Trophoblast cell (in vitro differentiated cells and primary cell): ENCODE data around the gene CHAF1A.

Source experiments
- DNase-seq, 2 donors: peaks; one replicate each; pipeline ENCODE4 v3.0.0-alpha.2; 2016
- H2AFZ ChIP-seq: 2 replicates; pipeline ENCODE4 v1.6.1; 2013; ENCODE audit warnings: low read length, moderate library complexity, mild to moderate bottlenecking; ENCODE audit not compliant: insufficient read depth, poor library complexity
- H2AK5ac ChIP-seq: 2 replicates; pipeline ENCODE4 v1.6.1; 2013; ENCODE audit warnings: mild to moderate bottlenecking, low read length
- H2BK120ac ChIP-seq: 2 replicates; pipeline ENCODE4 v1.6.1; 2013; ENCODE audit warnings: low read length, mild to moderate bottlenecking, moderate library complexity; ENCODE audit not compliant: insufficient read depth, poor library complexity
- H2BK12ac ChIP-seq: 2 replicates; pipeline ENCODE4 v1.6.1; 2013; ENCODE audit warnings: mild to moderate bottlenecking, low read length, moderate library complexity
- H2BK5ac ChIP-seq: 2 replicates; pipeline ENCODE4 v1.6.1; 2013; ENCODE audit warnings: low read length, low read depth, moderate library complexity, mild to moderate bottlenecking; ENCODE audit not compliant: poor library complexity
- H3K14ac ChIP-seq: 2 replicates; pipeline ENCODE4 v1.6.1; 2013; ENCODE audit warnings: mild to moderate bottlenecking, low read length
- H3K18ac ChIP-seq: 2 replicates; pipeline ENCODE4 v1.6.1; 2013; ENCODE audit warnings: mild to moderate bottlenecking, low read length
- H3K23ac ChIP-seq: 2 replicates; pipeline ENCODE4 v1.6.1; 2013; ENCODE audit warnings: low read length
- H3K27ac ChIP-seq: 2 replicates; pipeline ENCODE4 v1.5.1; 2013; ENCODE audit warnings: low read depth, mild to moderate bottlenecking, inconsistent platforms, low read length, moderate library complexity
- H3K27me3 ChIP-seq: 2 replicates; pipeline ENCODE4 v1.6.1; 2013; ENCODE audit warnings: inconsistent platforms, mild to moderate bottlenecking, low read length, moderate library complexity; ENCODE audit not compliant: insufficient read depth
- H3K36me3 ChIP-seq, 2 experiments: 1 replicate in 1 of 2; 2 replicates in 1 of 2; pipeline ENCODE4 v1.6.1; 2013; ENCODE audit warnings: low read length in 2 of 2, mild to moderate bottlenecking in 2 of 2, moderate library complexity in 1 of 2; ENCODE audit not compliant: insufficient read depth in 2 of 2, control insufficient read depth in 1 of 2
- H3K4ac ChIP-seq: 2 replicates; pipeline ENCODE4 v1.6.1; 2013; ENCODE audit warnings: low read depth, mild to moderate bottlenecking, low read length, moderate library complexity
- H3K4me1 ChIP-seq, 2 experiments: 1 replicate in 1 of 2; 2 replicates in 1 of 2; pipeline ENCODE4 v1.6.1; 2013; ENCODE audit warnings: low read length in 2 of 2, mild to moderate bottlenecking in 2 of 2, moderate library complexity in 1 of 2; ENCODE audit not compliant: insufficient read depth in 2 of 2, control insufficient read depth in 1 of 2
- H3K4me2 ChIP-seq: 2 replicates; pipeline ENCODE4 v1.6.1; 2013; ENCODE audit warnings: inconsistent platforms, mild to moderate bottlenecking, low read length, moderate library complexity
- H3K4me3 ChIP-seq: 2 replicates; pipeline ENCODE4 v1.5.1; 2013; ENCODE audit warnings: mild to moderate bottlenecking, low read depth, low read length, inconsistent platforms
- H3K79me1 ChIP-seq: one replicate; pipeline ENCODE4 v1.6.1; 2013; ENCODE audit warnings: low read length
- H3K79me2 ChIP-seq: 2 replicates; pipeline ENCODE4 v1.6.1; 2013; ENCODE audit warnings: low read length, mild to moderate bottlenecking; ENCODE audit not compliant: control insufficient read depth, insufficient read depth, poor library complexity
- H3K9ac ChIP-seq: 2 replicates; pipeline ENCODE4 v1.6.1; 2013; ENCODE audit warnings: mild to moderate bottlenecking, low read length
- H3K9me3 ChIP-seq: 2 replicates; pipeline ENCODE4 v1.6.1; 2013; ENCODE audit warnings: low read depth, mild to moderate bottlenecking, control low read depth, inconsistent platforms, low read length; ENCODE audit not compliant: insufficient read depth
- H4K12ac ChIP-seq: 2 replicates; pipeline ENCODE4 v1.6.1; 2013; ENCODE audit warnings: low read depth, mild to moderate bottlenecking, low read length, moderate library complexity
- H4K8ac ChIP-seq: 2 replicates; pipeline ENCODE4 v1.6.1; 2013; ENCODE audit warnings: low read depth, mild to moderate bottlenecking, low read length, moderate library complexity
- H4K91ac ChIP-seq: one replicate; pipeline ENCODE4 v1.6.1; 2013; ENCODE audit warnings: low read depth, mild to moderate bottlenecking, low read length, moderate library complexity
- WGBS: extraction: QIAGEN DNeasy Blood & Tissue Kit; methylation state at CpG from one replicate; pipeline ENCODE4 v1.1.7; 2013; ENCODE audit warnings: missing lambda C conversion rate; ENCODE audit not compliant: insufficient read length, insufficient coverage; ENCODE audit errors: extremely low coverage; 5-methylcytosine and 5-hydroxymethylcytosine counted together

Gene CHAF1A

GRCh38 chr19:4375164-4376027 is 27.0 kb upstream of the CHAF1A start:
- no peaks in the 10 kb centered on the region for H3K27me3 ChIP-seq
- no peak overlapping the region for H3K4me3 ChIP-seq
- peak overlapping the region; percentile 84 for H4K8ac ChIP-seq
- H3K14ac ChIP-seq = peak overlapping the region; percentile 94
- no peak overlapping the region for H3K23ac ChIP-seq
- peak overlapping the region; percentile 78 for H2AK5ac ChIP-seq
- H2BK120ac ChIP-seq = peak overlapping the region; percentile 95
- peak; percentile 99 for DNase-seq
- peaks cover 18 to 29% of the 10 kb centered on the region in 2 experiments for H3K36me3 ChIP-seq
- H4K12ac ChIP-seq = no peak overlapping the region
- peak overlapping the region; percentile 55 for H3K4me2 ChIP-seq
- H4K91ac ChIP-seq = peak overlapping the region; percentile 98
- H2BK12ac ChIP-seq = peak overlapping the region; percentile 87
- no peak overlapping the region for H3K9ac ChIP-seq
- H2BK5ac ChIP-seq = peak overlapping the region; percentile 93
- H3K4ac ChIP-seq = peak overlapping the region; percentile 77
- peak overlapping the region; percentile 97 for H3K27ac ChIP-seq
- H3K4me1 ChIP-seq = peaks cover 50 to 53% of the 10 kb centered on the region in 2 experiments
- H3K79me1 ChIP-seq = peaks cover 34% of the 10 kb centered on the region
- no CpG with 5 or more reads among the region's 16 CpGs for WGBS
- peaks cover 26% of the 10 kb centered on the region for H3K79me2 ChIP-seq
- peak overlapping the region; percentile 94 for H3K18ac ChIP-seq
- peaks cover 3% of the 10 kb centered on the region for H3K9me3 ChIP-seq
- peak overlapping the region; percentile 58 for H2AFZ ChIP-seq

- peak overlapping the region; percentile 14 for H3K4me2 ChIP-seq
- no peak overlapping the region for H3K23ac ChIP-seq
- peaks cover 34% of the 10 kb centered on the region for H3K79me1 ChIP-seq
- WGBS = no CpG with 5 or more reads among the region's 16 CpGs
- no peaks in the 10 kb centered on the region for H3K27me3 ChIP-seq
- H3K79me2 ChIP-seq = peaks cover 26% of the 10 kb centered on the region
- no peak overlapping the region for H2BK5ac ChIP-seq
- H4K12ac ChIP-seq = no peak overlapping the region
- H3K4me3 ChIP-seq = no peak overlapping the region
- H3K4ac ChIP-seq = no peak overlapping the region
- no peak overlapping the region for H2AK5ac ChIP-seq
- H2BK120ac ChIP-seq = peak overlapping the region; percentile 44
- H3K27ac ChIP-seq = peak overlapping the region; percentile 81
- peak overlapping the region; percentile 11 for H4K8ac ChIP-seq
- peak overlapping the region; percentile 35 for H2BK12ac ChIP-seq
- H4K91ac ChIP-seq = peak overlapping the region; percentile 38
- peaks cover 50 to 53% of the 10 kb centered on the region in 2 experiments for H3K4me1 ChIP-seq
- DNase-seq = no peak
- peaks cover 3% of the 10 kb centered on the region for H3K9me3 ChIP-seq
- no peak overlapping the region for H3K9ac ChIP-seq
- H3K36me3 ChIP-seq = peaks cover 15 to 26% of the 10 kb centered on the region in 2 experiments
- peak overlapping the region; percentile 54 for H3K18ac ChIP-seq
- no peak overlapping the region for H2AFZ ChIP-seq
- H3K14ac ChIP-seq = no peak overlapping the region
These were observed 26.3 kb upstream of the CHAF1A start for GRCh38 chr19:4376028-4376670.

GRCh38 chr19:4376671-4376990 is 25.8 kb upstream of the CHAF1A start:
- Histone ChIP-seq H3K23ac (no peak overlapping the region), H3K27me3 (no peaks in the 10 kb centered on the region), H3K4me2 (no peak overlapping the region)

DNA sequence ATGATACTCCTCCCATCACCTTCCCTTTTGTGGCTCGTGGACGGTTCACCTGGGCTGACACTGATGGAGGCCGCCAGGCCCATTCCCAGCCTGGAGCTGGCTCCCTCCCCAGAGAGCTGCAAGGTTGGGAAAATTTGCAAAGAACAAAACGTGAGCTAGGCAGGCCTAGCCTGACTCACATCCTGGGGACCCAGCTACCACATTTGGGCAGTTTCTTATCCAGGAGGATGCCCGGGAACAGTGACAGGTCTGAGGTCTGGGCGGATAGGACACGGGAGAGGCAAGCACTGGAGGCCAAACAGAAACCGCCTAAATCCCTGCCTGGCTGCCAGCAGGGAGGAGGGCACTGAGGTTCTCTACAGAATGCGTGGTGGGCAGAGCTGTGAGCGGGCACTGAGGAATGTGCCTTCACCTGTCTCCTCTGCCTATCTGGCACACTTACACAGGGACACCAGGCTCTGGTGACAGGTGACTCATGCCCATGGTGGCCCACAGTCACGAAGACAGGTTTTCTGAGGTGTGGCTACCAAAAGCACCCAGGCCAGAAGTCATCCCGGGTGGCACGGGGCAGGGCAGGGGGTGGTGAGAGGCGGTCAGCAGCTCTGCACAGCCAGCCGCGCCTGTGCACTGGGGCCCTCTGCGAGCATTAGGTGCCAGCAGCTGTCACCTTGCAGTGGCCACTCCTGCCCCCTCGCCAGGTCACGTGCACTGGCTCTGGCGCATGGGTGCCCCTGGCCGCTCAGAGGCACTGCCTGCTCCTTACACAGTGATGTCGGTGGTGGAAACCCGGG is 25.3 kb upstream of the CHAF1A start:
- Histone ChIP-seq H4K8ac (no peak overlapping the region), H2BK120ac (no peak overlapping the region), H3K14ac (no peak overlapping the region), H2BK12ac (no peak overlapping the region), H3K27ac (no peak overlapping the region), H4K12ac (no peak overlapping the region), H3K79me2 (peaks cover 23% of the 10 kb centered on the region), H3K18ac (peak overlapping the region; percentile 39), H3K4me1 (peaks cover 50 to 53% of the 10 kb centered on the region in 2 experiments), H3K4ac (no peak overlapping the region), H3K36me3 (peaks cover 7 to 17% of the 10 kb centered on the region in 2 experiments), H3K27me3 (no peaks in the 10 kb centered on the region), H3K4me3 (no peak overlapping the region), H3K4me2 (no peak overlapping the region), H2AFZ (no peak overlapping the region), H3K23ac (no peak overlapping the region), H2BK5ac (no peak overlapping the region), H4K91ac (no peak overlapping the region), H3K9ac (no peak overlapping the region), H3K9me3 (peaks cover 3% of the 10 kb centered on the region), H2AK5ac (no peak overlapping the region), H3K79me1 (peaks cover 34% of the 10 kb centered on the region)
- no peak for DNase-seq
- no CpG with 5 or more reads among the region's 23 CpGs for WGBS

More at GRCh38 chr19:4376671-4376990, 25.8 kb upstream of the CHAF1A start:
- Histone ChIP-seq H2AK5ac (no peak overlapping the region), H3K4me1 (peaks cover 50 to 53% of the 10 kb centered on the region in 2 experiments), H3K79me1 (peaks cover 34% of the 10 kb centered on the region), H2BK120ac (no peak overlapping the region), H2BK5ac (no peak overlapping the region), H4K8ac (peak overlapping the region; percentile 11), H3K9me3 (peaks cover 3% of the 10 kb centered on the region), H3K36me3 (peaks cover 10 to 21% of the 10 kb centered on the region in 2 experiments), H3K27ac (peak overlapping the region; percentile 81), H4K12ac (no peak overlapping the region), H3K9ac (no peak overlapping the region), H3K18ac (peak overlapping the region; percentile 54), H3K4ac (no peak overlapping the region), H2AFZ (no peak overlapping the region), H4K91ac (peak overlapping the region; percentile 38), H3K14ac (no peak overlapping the region), H3K4me3 (no peak overlapping the region), H3K79me2 (peaks cover 24% of the 10 kb centered on the region), H2BK12ac (peak overlapping the region; percentile 35)
- no peak for DNase-seq
- WGBS = no CpG with 5 or more reads among the region's 10 CpGs
